ENCODE measurements around the gene COL11A1.

- TF ChIP-seq, protein P1, sequence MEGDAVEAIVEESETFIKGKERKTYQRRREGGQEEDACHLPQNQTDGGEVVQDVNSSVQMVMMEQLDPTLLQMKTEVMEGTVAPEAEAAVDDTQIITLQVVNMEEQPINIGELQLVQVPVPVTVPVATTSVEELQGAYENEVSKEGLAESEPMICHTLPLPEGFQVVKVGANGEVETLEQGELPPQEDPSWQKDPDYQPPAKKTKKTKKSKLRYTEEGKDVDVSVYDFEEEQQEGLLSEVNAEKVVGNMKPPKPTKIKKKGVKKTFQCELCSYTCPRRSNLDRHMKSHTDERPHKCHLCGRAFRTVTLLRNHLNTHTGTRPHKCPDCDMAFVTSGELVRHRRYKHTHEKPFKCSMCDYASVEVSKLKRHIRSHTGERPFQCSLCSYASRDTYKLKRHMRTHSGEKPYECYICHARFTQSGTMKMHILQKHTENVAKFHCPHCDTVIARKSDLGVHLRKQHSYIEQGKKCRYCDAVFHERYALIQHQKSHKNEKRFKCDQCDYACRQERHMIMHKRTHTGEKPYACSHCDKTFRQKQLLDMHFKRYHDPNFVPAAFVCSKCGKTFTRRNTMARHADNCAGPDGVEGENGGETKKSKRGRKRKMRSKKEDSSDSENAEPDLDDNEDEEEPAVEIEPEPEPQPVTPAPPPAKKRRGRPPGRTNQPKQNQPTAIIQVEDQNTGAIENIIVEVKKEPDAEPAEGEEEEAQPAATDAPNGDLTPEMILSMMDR (IDR thresholded peaks at IDR 0.05) = no peak
- no peak for TF ChIP-seq POLR2A (IDR thresholded peaks at IDR 0.05)
These were observed 16.9 kb upstream of the COL11A1 start for GRCh38 chr1:103125219-103125618.

Measured in adrenal gland (tissue), 5 donors.